Tibial nerve (tissue), 4 donors: ENCODE data around the gene CTBP2. TPM values are rescaled to one million over a fixed set of nuclear protein-coding genes. Genes with fewer than 3 reads are reported as not detected.
A peak's percentile ranks its signal among the peaks of the same experiment; 100 is the strongest.
"Not testable (repeated sequence)": the region's sequence is repeated elsewhere in the genome, so short reads cannot be mapped to it uniquely, and the experiment has no call there.

Experiments used
- DNase-seq, 2 donors: peaks; one replicate each; pipeline ENCODE4 v3.0.0-alpha.2; 2019; ENCODE audit warnings: low spot score in 2 of 2
- H3K27ac ChIP-seq, 4 donors: fragments of 200-600 bp; sonication (generic) in 3 of 4; one replicate each; pipeline ENCODE4 v1.5.1; 2017 to 2019; ENCODE audit warnings: mild to moderate bottlenecking in 1 of 4
- H3K27me3 ChIP-seq, 2 donors: fragments of 200-600 bp; sonication (generic) in 1 of 2; one replicate each; pipeline versions ENCODE4 v1.5.1 to v1.6.0; 2017 to 2019
- H3K36me3 ChIP-seq, 3 donors: fragments of 200-600 bp; sonication (generic); one replicate each; pipeline ENCODE4 v1.5.1; 2018 to 2019
- H3K4me1 ChIP-seq, 4 donors: fragments of 200-600 bp; sonication (generic) in 3 of 4; one replicate each; pipeline ENCODE4 v1.5.1; 2017 to 2019
- H3K4me3 ChIP-seq, 4 donors: fragments of 200-600 bp; sonication (generic) in 3 of 4; one replicate each; pipeline ENCODE4 v1.5.1; 2017 to 2019; ENCODE audit warnings: mild to moderate bottlenecking in 1 of 4, moderate library complexity in 1 of 4
- H3K9me3 ChIP-seq, 4 donors: fragments of 200-600 bp; sonication (generic) in 3 of 4; one replicate each; pipeline ENCODE4 v1.5.1; 2017 to 2019
- CTCF ChIP-seq, 5 experiments: fragments of 200-600 bp in 3 of 5; fragments of 450-650 bp in 2 of 5; sonication (generic) in 3 of 5; IDR thresholded peaks; one replicate each; pipeline ENCODE4 v1.5.1; 2016 to 2019; ENCODE audit warnings: antibody characterized with exemption in 5 of 5, mild to moderate bottlenecking in 3 of 5, moderate library complexity in 2 of 5
- EP300 ChIP-seq, 2 donors: sonication (generic); formaldehyde crosslinking; IDR thresholded peaks; one replicate each; pipeline ENCODE4 v1.6.1; 2017; ENCODE audit warnings: antibody characterized with exemption in 2 of 2, mild to moderate bottlenecking in 1 of 2
- POLR2A ChIP-seq, 2 donors: fragments of 450-650 bp; IDR thresholded peaks; one replicate each; pipeline ENCODE4 v1.6.1; 2017; ENCODE audit warnings: antibody characterized with exemption in 2 of 2, mild to moderate bottlenecking in 2 of 2, moderate library complexity in 2 of 2
- WGBS, 2 donors: methylation state at CpG; one replicate each; pipeline ENCODE4 v1.1.5; 2018; 5-methylcytosine and 5-hydroxymethylcytosine counted together
- total RNA-seq, 4 donors: library from RNA; depleted of rRNA; stranded (reverse); fragments of >200 nt; gene quantifications; one replicate each; pipeline ENCODE4 v1.1.0, GENCODE V29; 2016

CTBP2 gene
- total RNA-seq, 4 donors from 2014 or later = 40.4 to 97.9 (median 62.3) TPM

DNA sequence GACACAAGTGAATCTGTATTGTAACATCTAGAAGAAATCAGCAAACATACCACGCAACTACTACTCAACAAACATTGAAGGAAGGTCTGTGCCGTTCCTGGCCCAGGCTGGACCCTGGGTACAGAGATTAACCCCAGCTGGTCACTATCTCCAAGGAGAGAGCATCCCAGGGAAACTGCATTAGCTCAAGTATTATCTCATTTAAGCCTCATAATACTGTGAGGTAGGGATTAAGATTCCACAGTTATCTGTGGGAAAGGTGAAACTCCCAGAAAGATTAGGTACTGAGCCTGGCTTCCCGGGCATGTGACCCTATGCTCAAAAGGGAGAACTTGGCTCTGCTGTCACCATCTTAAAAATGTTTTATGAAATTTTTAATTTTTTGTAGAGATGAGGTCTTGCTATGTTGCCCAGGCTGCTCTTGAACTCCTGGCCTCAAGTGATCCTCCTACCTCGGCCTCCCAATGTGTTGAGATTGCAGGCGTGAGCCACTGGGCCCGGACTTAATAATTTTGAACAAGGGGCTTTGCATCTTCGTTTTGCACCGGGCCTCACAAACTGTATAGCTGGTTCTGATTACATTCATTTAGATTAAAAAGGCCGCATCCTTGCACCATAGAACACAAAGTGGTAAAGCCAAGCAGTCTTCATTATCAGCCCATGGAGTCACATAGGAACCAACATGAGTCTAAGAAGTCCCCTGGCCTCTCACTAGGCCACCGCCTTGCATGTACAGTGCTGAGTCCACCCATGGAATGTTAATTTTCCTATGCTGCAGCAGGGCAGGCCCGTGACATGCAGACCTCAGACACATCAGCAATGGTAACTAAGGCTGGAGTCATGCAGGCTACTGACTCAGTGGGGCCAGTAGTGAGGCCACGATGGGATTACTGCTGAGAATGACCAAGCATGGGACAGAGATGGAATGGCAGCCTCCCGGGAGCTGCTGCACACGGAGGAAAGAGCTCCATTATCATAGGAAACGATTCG lies 5.5 kb upstream of the CTBP2 start:
- no peak overlapping the region for H3K4me3 ChIP-seq
- H3K27me3 ChIP-seq = no peaks in the 10 kb centered on the region
- TF ChIP-seq EP300 (IDR thresholded peaks at IDR 0.05) (no peak), CTCF (IDR thresholded peaks at IDR 0.05) (no peak), POLR2A (IDR thresholded peaks at IDR 0.05) (no peak)
- WGBS, 2 donors = 92% methylated on average over 16 of the region's 16 CpGs
- H3K9me3 ChIP-seq = no peaks in the 10 kb centered on the region
- no peak for DNase-seq
- H3K4me1 ChIP-seq = peaks cover 0 to 11% (median 2%) of the 10 kb centered on the region in 4 donors
- H3K36me3 ChIP-seq = no peaks in the 10 kb centered on the region
- H3K27ac ChIP-seq = no peak overlapping the region

GRCh38 chr10:125164421-125164820 lies 4.1 kb upstream of the CTBP2 start:
- 84 to 87% methylated on average over 10 of the region's 10 CpGs for WGBS, 2 donors
- no peak for DNase-seq
- H3K4me1 ChIP-seq = peaks cover 0 to 11% (median 2%) of the 10 kb centered on the region in 4 donors

DNA sequence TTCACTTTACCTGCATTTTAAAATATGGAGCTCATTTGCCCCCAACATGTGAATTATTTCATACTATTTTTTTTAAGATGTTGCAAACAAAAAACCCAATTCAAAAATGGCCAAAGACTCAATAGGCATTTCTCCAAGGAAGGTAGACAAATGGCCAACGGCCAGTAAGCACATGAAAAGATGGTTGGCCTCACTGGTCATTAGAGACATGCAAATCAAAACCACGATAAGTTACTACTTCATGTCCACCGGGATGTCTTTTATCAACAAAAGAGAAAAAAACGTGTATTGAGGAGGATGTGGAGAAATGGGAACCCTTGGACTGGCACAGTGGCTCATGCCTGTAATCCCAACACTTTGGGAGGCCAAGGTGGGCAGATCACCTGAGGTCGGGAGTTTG lies 3.4 kb upstream of the CTBP2 start:
- TF ChIP-seq EP300 (IDR thresholded peaks at IDR 0.05) (no peak), POLR2A (IDR thresholded peaks at IDR 0.05) (no peak), CTCF (IDR thresholded peaks at IDR 0.05) (no peak)
- Histone ChIP-seq H3K27me3 (no peaks in the 10 kb centered on the region), H3K4me1 (peaks cover 0 to 11% (median 2%) of the 10 kb centered on the region in 4 donors), H3K27ac (no peak overlapping the region), H3K4me3 (no peak overlapping the region), H3K36me3 (no peaks in the 10 kb centered on the region), H3K9me3 (no peaks in the 10 kb centered on the region)
- DNase-seq = no peak
- WGBS, 2 donors = 52 to 62% methylated on average over 5 of the region's 5 CpGs

More at GRCh38 chr10:125164421-125164820, 4.1 kb upstream of the CTBP2 start:
- Histone ChIP-seq H3K9me3 (no peaks in the 10 kb centered on the region), H3K27ac (no peak overlapping the region), H3K4me3 (no peak overlapping the region), H3K27me3 (no peaks in the 10 kb centered on the region), H3K36me3 (no peaks in the 10 kb centered on the region)
- TF ChIP-seq EP300 (IDR thresholded peaks at IDR 0.05) = no peak
- no peak for TF ChIP-seq CTCF (IDR thresholded peaks at IDR 0.05)
- no peak for TF ChIP-seq POLR2A (IDR thresholded peaks at IDR 0.05)

GRCh38 chr10:125163312-125163711 lies 2.9 kb upstream of the CTBP2 start:
- not testable (repeated sequence) for H3K4me3 ChIP-seq, DNase-seq, H3K9me3 ChIP-seq, H3K27me3 ChIP-seq, H3K27ac ChIP-seq, H3K36me3 ChIP-seq
- 95 to 97% methylated on average over 19 of the region's 19 CpGs for WGBS, 2 donors
- H3K4me1 ChIP-seq = peaks cover 0 to 12% (median 2%) of the 10 kb centered on the region in 4 donors

DNA sequence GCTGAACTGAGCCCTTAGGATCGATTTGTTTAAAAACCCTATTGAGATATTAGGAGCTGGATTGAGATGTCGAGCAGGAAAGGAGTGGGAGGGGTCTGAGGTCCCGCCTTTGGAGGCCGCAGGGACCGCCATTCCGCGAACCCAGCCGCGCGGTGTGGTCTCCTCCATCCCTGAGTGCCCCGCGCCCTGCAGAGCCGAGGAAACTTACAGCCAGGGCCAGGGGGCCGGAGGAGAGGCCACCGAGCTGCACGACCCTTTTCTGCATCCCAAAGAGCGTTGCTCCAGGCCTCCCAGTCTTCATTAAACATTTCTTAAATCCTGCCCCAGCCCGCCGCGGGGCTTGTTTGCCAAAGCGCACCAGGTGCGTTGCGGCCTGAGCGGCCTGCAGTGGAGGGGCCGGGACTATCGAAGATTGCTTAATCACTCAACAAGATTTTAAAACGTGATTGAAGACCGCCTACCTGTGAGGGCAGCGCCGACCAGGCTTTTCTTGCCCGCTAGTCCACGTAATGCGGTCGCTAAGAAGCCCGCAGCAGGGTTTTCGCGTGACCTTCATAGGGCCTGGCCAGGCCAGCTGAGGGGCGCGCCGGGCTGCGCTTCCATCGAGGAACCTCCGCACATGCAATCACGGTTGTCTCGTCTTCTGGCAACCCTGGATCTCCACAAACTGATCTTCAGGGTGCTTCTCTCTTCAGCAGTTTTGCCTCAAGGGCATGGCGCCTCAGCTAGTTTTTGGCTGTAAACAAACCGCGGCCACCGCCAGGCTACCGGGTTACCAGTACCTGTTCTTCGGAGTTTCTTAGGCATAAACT lies 2.0 kb upstream of the CTBP2 start:
- H3K27me3 ChIP-seq = no peaks in the 10 kb centered on the region
- WGBS, 2 donors = 72 to 78% methylated on average over 42 to 50 of the region's 51 CpGs
- TF ChIP-seq CTCF (IDR thresholded peaks at IDR 0.05) (no peak), POLR2A (IDR thresholded peaks at IDR 0.05) (no peak), EP300 (IDR thresholded peaks at IDR 0.05) (no peak)
- H3K4me1 ChIP-seq = peaks cover 0 to 22% (median 8%) of the 10 kb centered on the region in 4 donors
- DNase-seq = no peak
- H3K4me3 ChIP-seq = peak overlapping the region; percentile 69 to 94 (median 81)
- no peaks in the 10 kb centered on the region for H3K36me3 ChIP-seq
- H3K27ac ChIP-seq = peak overlapping the region in 1 of 4 donors; percentile 96
- no peaks in the 10 kb centered on the region for H3K9me3 ChIP-seq
